Right ventricle myocardium inferior (tissue), 1 donor: ENCODE results near the gene NNT. TPM values are rescaled to one million over a fixed set of nuclear protein-coding genes. Genes with fewer than 3 reads are reported as not detected.
A peak's percentile ranks its signal among the peaks of the same experiment; 100 is the strongest.
"Not testable (repeated sequence)": the region's sequence is repeated elsewhere in the genome, so short reads cannot be mapped to it uniquely, and the experiment has no call there.

ENCODE experiments used
- ATAC-seq: fragments of 200-7000 bp; cut with Tn5 transposase; one replicate; pipeline ENCODE4 v1.9.1; 2020; ENCODE audit warnings: mild to moderate bottlenecking, moderate library complexity
- DNase-seq: peaks from one replicate; pipeline ENCODE4 v3.0.0; 2021; ENCODE audit errors: missing footprints
- intact Hi-C: fragments of 100-400 bp; cut with DNase I; formaldehyde crosslinking; loops from one replicate; pipeline ENCODE4 v1.11.0; 2022
- long read RNA-seq: library from polyadenylated mRNA; unstranded; transcript quantifications from one replicate; pipeline ENCODE4 v2.0.0, GENCODE V29; 2021
- total RNA-seq: library from RNA; stranded (reverse); fragmentation: NEBNext Ultra II Directional; extraction: Animal tissue kit (Norgen Biotek cat#: 25700); gene quantifications from one replicate; pipeline ENCODE4 v1.2.1, GENCODE V29; 2021
- donor health status: DM: no; HTN: yes; CAD: no; lungs with severe emphysema.

The NNT gene
- total RNA-seq = 563 TPM
- long read RNA-seq, full-length matches to known transcripts = 209 of 310 reads
- long read RNA-seq, partial matches to known transcripts = 78 of 310 reads
- long read RNA-seq, other reads (novel, unspliced or antisense) = 23 of 310 reads

DNA sequence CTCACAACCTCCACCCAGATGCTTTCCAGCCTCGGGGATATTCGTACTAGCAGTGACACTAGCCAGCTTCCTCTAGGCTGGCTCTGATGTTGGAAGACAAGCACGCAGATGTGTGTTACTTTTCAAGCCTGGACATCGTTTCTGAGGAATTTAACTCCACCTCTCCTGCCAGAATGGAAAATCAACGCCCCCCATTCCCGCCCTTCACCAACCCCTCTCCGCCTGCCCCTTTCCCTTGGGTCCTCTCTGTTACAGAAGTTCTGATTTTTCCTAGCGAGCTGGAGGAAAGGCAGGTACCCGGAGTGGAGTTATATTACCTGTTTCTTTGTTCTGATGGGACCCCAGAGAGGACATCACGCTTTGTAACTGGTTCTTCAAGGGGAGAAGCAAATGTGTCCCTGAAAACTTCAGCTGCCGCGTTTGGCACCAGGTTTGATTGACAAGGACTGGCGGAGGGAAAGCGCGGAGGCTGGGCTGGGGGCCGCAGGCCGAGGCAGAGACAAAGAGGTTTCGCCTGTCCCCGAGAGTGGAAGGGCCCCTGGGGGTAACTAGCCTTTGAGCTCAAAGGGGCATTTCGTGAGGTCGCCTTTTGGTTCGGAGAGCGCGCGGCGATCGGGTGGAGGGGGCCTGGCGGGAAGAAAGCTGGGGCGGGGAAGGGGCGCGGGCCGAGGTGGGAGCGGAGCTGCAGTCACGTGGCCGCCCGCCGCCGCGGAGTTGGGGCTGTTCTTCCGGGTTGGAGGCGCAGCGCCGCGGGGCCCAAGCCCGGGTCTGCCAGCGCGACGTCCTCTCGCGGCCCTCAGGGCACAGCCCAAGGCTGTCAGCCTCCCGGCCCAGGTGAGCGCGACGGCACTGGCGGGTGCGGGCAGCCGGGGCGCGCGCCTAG lies at the start of gene NNT:
NNT (plus strand) TSS at position 720 of the 883 bp plus-strand sequence. CDS start 6,016 bp downstream, outside the sequence.
- DNase-seq = peak; percentile 95
- intact Hi-C loops = loop anchor here (1.0 to 5.0 kb wide), 2 partner anchors 46 to 120 kb away; partner anchors contain the start of gene TMEM267
- ATAC-seq = peak; percentile 82

DNA sequence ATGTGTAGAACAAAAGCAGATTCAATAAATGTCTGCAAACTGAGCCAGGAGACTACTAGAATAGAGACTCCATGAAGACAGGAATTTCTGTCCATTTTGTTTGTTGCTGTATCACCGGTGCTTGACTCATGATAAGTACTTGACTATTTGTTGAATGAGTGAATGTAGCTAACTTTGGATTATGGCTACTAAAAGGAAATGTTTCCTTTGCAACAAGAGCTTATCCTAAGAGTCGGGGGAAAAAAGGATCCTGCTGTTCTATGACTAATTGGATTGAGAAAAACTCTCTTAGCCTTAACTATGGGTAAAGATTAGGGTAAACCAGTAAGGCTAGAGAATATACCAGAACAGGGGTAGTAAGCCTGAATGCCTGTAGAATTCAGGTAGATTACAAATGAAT lies 49.6 kb upstream of the NNT start:
- DNase-seq (no peak), ATAC-seq (no peak)
- intact Hi-C loops = no loop called here

DNA sequence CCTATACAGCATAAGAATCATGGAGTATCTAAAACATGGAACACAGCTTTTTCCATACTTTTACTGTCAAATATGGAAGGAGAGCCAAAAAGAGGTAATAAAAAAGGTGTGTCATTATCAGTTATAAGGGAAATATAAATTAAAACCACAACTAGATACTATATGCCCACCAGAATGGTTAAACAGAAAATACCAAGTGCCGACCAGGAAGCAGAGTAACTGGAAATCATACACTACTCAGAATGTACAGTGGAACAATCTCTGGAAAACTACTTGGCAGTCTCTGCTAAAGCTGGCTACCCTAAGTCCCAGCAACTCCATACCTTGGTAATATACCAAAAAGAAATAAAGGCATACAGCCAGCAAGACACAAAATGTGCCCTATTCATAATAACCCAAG lies 48.5 kb upstream of the NNT start:
- DNase-seq = no peak
- ATAC-seq = no peak
- intact Hi-C loops = no loop called here

- intact Hi-C loops = loop anchor here (1.0 to 5.0 kb wide), 4 partner anchors 39 to 74 kb away; partner anchors contain the start of genes C5orf34, NNT and TMEM267
- peak; percentile 81 for DNase-seq
- peak; percentile 52 for ATAC-seq
Observed at GRCh38 chr5:43555895-43556606, 46.9 kb upstream of the NNT start.

GRCh38 chr5:43556607-43556856 lies 46.4 kb upstream of the NNT start:
- not testable (repeated sequence) for DNase-seq
- intact Hi-C loops = loop anchor here (1.0 to 5.0 kb wide), 4 partner anchors 39 to 74 kb away; partner anchors contain the start of genes C5orf34, NNT and TMEM267
- ATAC-seq = peak; percentile 94

DNA sequence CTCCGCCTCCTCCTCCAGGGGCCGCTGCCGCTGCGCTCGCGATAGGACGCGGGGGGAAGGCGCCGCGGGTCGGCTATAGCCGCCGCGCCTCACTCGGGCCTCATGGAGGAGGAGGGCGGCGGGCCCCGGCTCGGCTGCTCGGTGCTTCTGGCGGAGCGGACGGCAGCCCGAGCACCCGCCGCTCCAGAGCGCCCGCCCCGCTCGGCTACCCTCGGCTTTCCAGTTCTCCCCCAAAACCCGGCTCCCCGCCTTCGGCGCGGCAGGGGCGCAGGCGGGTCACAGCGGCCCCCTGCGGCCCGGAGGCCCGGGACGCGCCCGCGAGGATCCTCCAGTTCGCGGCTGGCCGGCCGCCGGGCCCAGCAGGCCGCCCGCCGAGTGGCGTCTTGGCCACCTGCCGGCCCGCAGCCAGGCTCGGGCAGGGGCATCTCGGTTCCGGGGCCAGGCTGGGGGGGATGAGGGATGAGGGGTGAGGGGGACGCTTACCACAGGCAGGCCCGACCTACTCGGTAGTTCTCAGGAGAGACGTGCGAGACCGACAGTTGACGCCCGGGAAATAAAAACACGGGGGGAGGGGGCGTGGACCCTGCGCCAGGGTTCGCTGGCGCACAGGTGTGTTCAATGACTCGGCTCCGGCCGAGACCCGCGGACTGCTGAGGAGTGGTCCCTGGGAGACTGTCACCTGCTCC lies 46.0 kb upstream of the NNT start, which contains the start of gene PAIP1:
PAIP1 (minus strand) TSS at position 221 of the 686 bp plus-strand sequence. CDS start 231 bp downstream, outside the sequence.
- peak; percentile 91 for DNase-seq
- peak; percentile 92 for ATAC-seq
- intact Hi-C loops = loop anchor here (1.0 to 5.0 kb wide), 4 partner anchors 40 to 75 kb away; partner anchors contain the start of genes C5orf34, NNT and TMEM267

GRCh38 chr5:43560128-43560527 lies 42.9 kb upstream of the NNT start:
- ATAC-seq (no peak), DNase-seq (no peak)
- intact Hi-C loops = no loop called here

GRCh38 chr5:43561356-43561755 lies 41.6 kb upstream of the NNT start:
- DNase-seq (no peak), ATAC-seq (no peak)
- intact Hi-C loops = no loop called here

- no peak for ATAC-seq
- intact Hi-C loops = no loop called here
- no peak for DNase-seq
Observed at GRCh38 chr5:43563321-43563720, 39.7 kb upstream of the NNT start.

DNA sequence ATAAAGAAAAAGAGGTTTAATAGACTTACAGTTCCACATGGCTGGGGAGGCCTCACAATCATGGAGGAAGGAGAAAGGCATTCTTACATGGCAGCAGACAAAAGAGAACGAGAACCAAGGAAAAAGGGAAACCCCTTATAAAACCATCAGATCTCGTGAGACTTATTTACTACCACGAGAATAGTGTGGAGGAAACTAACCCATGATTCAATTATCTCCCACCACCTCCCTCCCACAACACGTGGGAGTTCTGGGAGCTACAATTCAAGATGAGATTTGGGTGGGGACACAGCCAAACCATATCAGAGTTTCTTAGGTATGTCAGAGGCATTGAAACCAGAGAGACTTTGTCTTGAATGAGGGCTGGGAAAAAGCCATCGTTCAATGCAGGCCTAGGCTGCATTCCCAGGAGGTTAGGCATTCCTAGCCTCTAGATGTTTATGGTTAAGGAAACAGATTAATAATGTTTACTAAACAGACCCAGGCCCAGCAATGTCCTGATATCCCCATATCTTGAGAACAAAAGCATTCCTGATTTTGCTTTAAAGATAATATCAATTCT lies 38.6 kb upstream of the NNT start:
- ATAC-seq (no peak), DNase-seq (no peak)
- intact Hi-C loops = no loop called here

- intact Hi-C loops = no loop called here
- ATAC-seq (no peak), DNase-seq (no peak)
Observed at GRCh38 chr5:43565043-43565442, 37.9 kb upstream of the NNT start.

DNA sequence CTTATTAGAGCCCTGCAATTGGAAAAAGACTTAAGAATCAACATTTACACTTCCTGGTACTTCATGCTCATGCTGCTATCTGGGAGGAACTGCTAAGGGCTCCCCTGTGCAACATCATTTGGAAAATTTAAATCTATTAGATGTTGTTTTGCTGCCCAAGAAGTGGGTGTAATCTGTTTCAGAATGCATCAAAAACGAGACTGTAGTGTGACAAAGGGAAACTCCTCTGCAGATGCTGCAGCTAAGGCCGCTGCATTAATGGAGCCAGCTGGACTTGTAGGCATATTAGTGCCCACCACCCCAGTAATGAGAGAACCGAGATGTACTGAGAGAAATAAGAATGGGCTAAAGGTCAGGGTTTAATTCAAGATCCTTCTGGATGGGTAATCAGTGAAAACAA lies 35.0 kb upstream of the NNT start:
- ATAC-seq = no peak
- intact Hi-C loops = no loop called here

GRCh38 chr5:43569236-43569746 lies 33.7 kb upstream of the NNT start:
- intact Hi-C loops = no loop called here
- DNase-seq (no peak), ATAC-seq (no peak)

More for the DNA sequence above, 35.0 kb upstream of the NNT start:
- DNase-seq = no peak

DNA sequence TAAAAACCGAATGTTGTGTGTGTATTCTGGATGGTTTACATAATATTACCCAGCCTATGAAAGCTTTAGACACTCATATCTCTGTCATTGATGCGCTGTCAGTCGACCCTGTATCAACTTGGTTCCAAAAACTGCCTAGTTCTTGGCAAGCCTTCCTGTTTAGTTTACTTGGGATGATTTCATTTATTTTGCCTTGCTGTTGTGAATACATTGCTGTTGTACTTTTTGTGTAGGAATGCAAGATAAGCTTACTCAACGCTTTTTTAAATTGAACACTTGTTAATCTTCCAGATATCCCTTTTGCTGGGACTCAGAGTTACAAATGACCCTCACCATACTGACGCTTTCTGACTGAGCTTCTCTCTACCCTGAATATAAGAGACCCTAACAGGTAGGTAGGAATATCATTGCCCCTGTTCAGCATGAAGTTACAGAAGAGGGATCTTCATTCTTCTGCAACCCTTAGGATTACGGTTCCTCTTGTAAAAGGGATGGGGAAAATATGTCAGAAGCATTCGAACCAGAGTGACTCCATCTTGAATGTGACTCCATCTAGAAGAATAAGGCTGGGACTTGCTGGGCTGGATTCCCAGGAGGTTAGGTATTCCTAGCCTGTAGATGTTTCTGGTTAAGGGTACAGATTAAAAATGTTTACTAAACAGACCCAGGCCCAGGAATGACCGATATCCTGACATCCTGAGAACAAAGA lies 32.4 kb upstream of the NNT start:
- ATAC-seq (no peak), DNase-seq (no peak)
- intact Hi-C loops = no loop called here

DNA sequence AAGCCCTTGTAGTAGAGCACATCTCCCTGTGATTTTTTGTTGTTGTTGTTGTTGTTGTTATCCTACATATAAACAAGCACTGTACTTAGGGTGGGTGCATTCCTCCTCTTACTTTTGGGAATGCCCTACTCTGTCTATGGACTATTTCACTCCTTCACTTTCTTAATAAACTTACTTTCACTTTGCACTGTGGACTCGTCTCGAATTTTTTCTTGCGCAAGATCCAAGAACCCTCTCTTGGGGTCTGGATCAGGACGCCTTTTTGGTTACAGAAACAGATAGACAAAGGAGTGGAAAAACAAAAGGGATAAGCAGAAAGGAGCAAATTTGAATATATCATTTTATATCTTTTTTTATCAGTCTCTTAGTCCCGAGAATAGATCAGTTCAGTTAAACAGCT lies 31.7 kb upstream of the NNT start:
- DNase-seq (no peak), ATAC-seq (peak; percentile 53)
- intact Hi-C loops = no loop called here

- DNase-seq (no peak), ATAC-seq (peak; percentile 46)
- intact Hi-C loops = no loop called here
Observed at GRCh38 chr5:43572357-43572756, 30.6 kb upstream of the NNT start.

- ATAC-seq = no peak
Observed at GRCh38 chr5:43573058-43573457, 29.9 kb upstream of the NNT start.

More at GRCh38 chr5:43573058-43573457, 29.9 kb upstream of the NNT start:
- intact Hi-C loops = no loop called here
- DNase-seq = no peak
